ENCODE data around the gene UGT1A8.

The UGT1A8 gene

GRCh38 chr2:233597522-233597921 lies 19.9 kb upstream of the UGT1A8 start:
- Histone ChIP-seq H3K4me3 (ENCODE audit: low read length, poor library complexity, severe bottlenecking) (no peak overlapping the region), H2AFZ (ENCODE audit: low read length) (no peak overlapping the region), H3K27me3 (ENCODE audit: insufficient read depth, low read length, poor library complexity, severe bottlenecking) (no peaks in the 10 kb centered on the region), H4K20me1 (ENCODE audit: insufficient read depth, low read length, poor library complexity, severe bottlenecking) (no peaks in the 10 kb centered on the region), H3K4me2 (ENCODE audit: low read depth, low read length, poor library complexity, severe bottlenecking) (no peak overlapping the region), H3K9ac (ENCODE audit: low read depth, low read length, poor library complexity, severe bottlenecking) (no peak overlapping the region), H3F3A (ENCODE audit: low read depth) (no peaks in the 10 kb centered on the region), H3K9me2 (replicated peaks; ENCODE audit: low read depth, low read length) (no peaks in the 10 kb centered on the region), H3K79me2 (ENCODE audit: insufficient read depth, low read length) (no peaks in the 10 kb centered on the region), H3K4me1 (ENCODE audit: insufficient read depth, low read length, poor library complexity, severe bottlenecking) (no peaks in the 10 kb centered on the region), H3K9me3 (ENCODE audit: insufficient read depth, low read depth, low read length) (no peaks in the 10 kb centered on the region), H3K36me3 (ENCODE audit: insufficient read depth, low read length) (no peaks in the 10 kb centered on the region)
- TF ChIP-seq EZH2phosphoT487 (IDR thresholded peaks at IDR 0.05; ENCODE audit: borderline replicate concordance) (no peak), CTCF (conservative IDR thresholded peaks at IDR 0.05; ENCODE audit: low read length) (no peak)

DNA sequence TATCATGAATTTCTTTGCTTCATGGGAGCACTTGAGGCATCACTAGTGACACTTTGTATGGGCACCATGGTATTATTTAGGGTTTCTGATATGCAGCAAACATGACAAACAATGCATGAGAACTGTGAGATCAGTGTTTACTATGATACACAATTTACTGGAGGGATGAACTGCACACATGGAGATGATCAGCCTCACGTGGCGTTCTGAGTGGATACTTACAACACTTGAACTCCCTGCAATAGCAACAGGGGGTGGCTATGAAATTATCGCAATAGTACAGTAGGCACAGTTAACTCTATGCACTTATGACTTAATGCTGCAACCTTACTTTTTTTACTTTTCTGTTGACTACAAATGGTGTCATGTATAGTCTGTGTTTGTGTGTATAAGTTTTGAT lies 18.5 kb upstream of the UGT1A8 start:
- H3K9me3 ChIP-seq (ENCODE audit: insufficient read depth, low read depth, low read length): no peaks in the 10 kb centered on the region
- no peak overlapping the region for H3K4me2 ChIP-seq (ENCODE audit: low read depth, low read length, poor library complexity, severe bottlenecking)
- H2AFZ ChIP-seq (ENCODE audit: low read length): no peak overlapping the region
- H3K36me3 ChIP-seq (ENCODE audit: insufficient read depth, low read length): no peaks in the 10 kb centered on the region
- no peaks in the 10 kb centered on the region for H3F3A ChIP-seq (ENCODE audit: low read depth)
- H3K4me3 ChIP-seq (ENCODE audit: low read length, poor library complexity, severe bottlenecking): no peak overlapping the region
- no peaks in the 10 kb centered on the region for H3K27me3 ChIP-seq (ENCODE audit: insufficient read depth, low read length, poor library complexity, severe bottlenecking)
- H3K4me1 ChIP-seq (ENCODE audit: insufficient read depth, low read length, poor library complexity, severe bottlenecking): no peaks in the 10 kb centered on the region
- no peak overlapping the region for H3K9ac ChIP-seq (ENCODE audit: low read depth, low read length, poor library complexity, severe bottlenecking)
- TF ChIP-seq CTCF (conservative IDR thresholded peaks at IDR 0.05; ENCODE audit: low read length) (no peak), EZH2phosphoT487 (IDR thresholded peaks at IDR 0.05; ENCODE audit: borderline replicate concordance) (no peak)
- H3K79me2 ChIP-seq (ENCODE audit: insufficient read depth, low read length): no peaks in the 10 kb centered on the region
- no peaks in the 10 kb centered on the region for H3K9me2 ChIP-seq (replicated peaks; ENCODE audit: low read depth, low read length)
- H4K20me1 ChIP-seq (ENCODE audit: insufficient read depth, low read length, poor library complexity, severe bottlenecking): no peaks in the 10 kb centered on the region

DNA sequence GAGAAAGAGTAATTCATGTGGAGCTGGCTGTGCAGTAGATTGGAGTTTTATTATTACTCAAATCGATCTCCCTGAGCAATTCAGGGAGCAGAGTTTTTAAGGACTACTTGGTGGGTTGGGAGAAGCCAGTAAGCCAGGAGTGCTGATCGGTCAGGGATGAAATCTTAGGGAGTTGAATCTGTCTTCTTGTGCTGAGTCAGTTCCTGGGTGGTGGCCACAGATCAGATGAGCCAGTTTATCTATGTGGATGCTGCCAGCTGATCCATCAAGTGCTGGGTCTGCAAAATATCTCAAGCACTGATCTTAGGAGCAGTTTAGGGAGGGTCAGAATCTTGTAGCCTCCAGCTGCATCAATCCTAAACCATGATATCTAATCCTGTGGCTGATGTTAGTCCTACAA lies 17.0 kb upstream of the UGT1A8 start:
- no peak overlapping the region for H3K9ac ChIP-seq (ENCODE audit: low read depth, low read length, poor library complexity, severe bottlenecking)
- TF ChIP-seq EZH2phosphoT487 (IDR thresholded peaks at IDR 0.05; ENCODE audit: borderline replicate concordance) (no peak), CTCF (conservative IDR thresholded peaks at IDR 0.05; ENCODE audit: low read length) (no peak)
- H3K4me2 ChIP-seq (ENCODE audit: low read depth, low read length, poor library complexity, severe bottlenecking): no peak overlapping the region

More for the DNA sequence above, 17.0 kb upstream of the UGT1A8 start:
- Histone ChIP-seq H3K36me3 (ENCODE audit: insufficient read depth, low read length) (no peaks in the 10 kb centered on the region), H3K27me3 (ENCODE audit: insufficient read depth, low read length, poor library complexity, severe bottlenecking) (no peaks in the 10 kb centered on the region), H3K4me3 (ENCODE audit: low read length, poor library complexity, severe bottlenecking) (no peak overlapping the region), H2AFZ (ENCODE audit: low read length) (no peak overlapping the region), H3K4me1 (ENCODE audit: insufficient read depth, low read length, poor library complexity, severe bottlenecking) (no peaks in the 10 kb centered on the region), H3K9me3 (ENCODE audit: insufficient read depth, low read depth, low read length) (no peaks in the 10 kb centered on the region), H4K20me1 (ENCODE audit: insufficient read depth, low read length, poor library complexity, severe bottlenecking) (no peaks in the 10 kb centered on the region), H3F3A (ENCODE audit: low read depth) (no peaks in the 10 kb centered on the region), H3K79me2 (ENCODE audit: insufficient read depth, low read length) (no peaks in the 10 kb centered on the region), H3K9me2 (replicated peaks; ENCODE audit: low read depth, low read length) (no peaks in the 10 kb centered on the region)
